PC-9 (cell line): Measurements from ENCODE around the gene KLHDC4. TPM values are rescaled to one million over a fixed set of nuclear protein-coding genes. Genes with fewer than 3 reads are reported as not detected.
"Not testable (repeated sequence)": the region's sequence is repeated elsewhere in the genome, so short reads cannot be mapped to it uniquely, and the experiment has no call there.

ENCODE experiments used
- BruUV-seq: library from RNA; stranded (reverse); fragments of 400-500 nt; replicated peaks from 2 replicates; lab custom pipeline; 2021; lab: Mats Ljungman, UMichigan
- CTCF ChIA-PET: fragments of 300-600 bp; sonication (Branson Sonifier 250); formaldehyde crosslinking; loops from one replicate; lab custom pipeline; 2022; ENCODE audit warnings: antibody characterized with exemption; lab: Charles Lee
- POLR2A ChIA-PET: fragments of 300-600 bp; sonication (Branson Sonifier 250); formaldehyde crosslinking; loops from one replicate; lab custom pipeline; 2022; ENCODE audit warnings: antibody characterized with exemption; ENCODE audit not compliant: unreplicated experiment; lab: Charles Lee
- DNase-seq, 2 experiments: peaks; one replicate each; pipeline versions ENCODE4 v3.0.0 to v3.0.0-alpha.2; 2015 to 2022; ENCODE audit warnings: mixed read lengths in 1 of 2
- H2AFZ ChIP-seq: fragments of 200-600 bp; sonication (generic); 2 replicates; pipeline ENCODE4 v1.8.1; 2017; ENCODE audit warnings: antibody characterized with exemption
- H3F3A ChIP-seq: fragments of 200-600 bp; sonication (generic); 2 replicates; pipeline ENCODE4 v1.8.1; 2017; ENCODE audit warnings: antibody characterized with exemption, mild to moderate bottlenecking, low read depth; ENCODE audit not compliant: insufficient read depth
- H3K27ac ChIP-seq: fragments of 200-600 bp; sonication (generic); 2 replicates; pipeline ENCODE4 v1.6.1; 2016; ENCODE audit warnings: mixed run types
- H3K27me3 ChIP-seq: fragments of 200-600 bp; sonication (generic); 2 replicates; pipeline ENCODE4 v1.6.1; 2016; ENCODE audit warnings: low read depth, mixed run types; ENCODE audit not compliant: insufficient read depth
- H3K36me3 ChIP-seq: fragments of 200-600 bp; sonication (generic); 2 replicates; pipeline ENCODE4 v1.6.1; 2016; ENCODE audit warnings: low read depth, mixed run types
- H3K4me1 ChIP-seq: fragments of 200-600 bp; sonication (generic); replicated peaks from 2 replicates; pipeline ENCODE4 v1.6.1; 2016; ENCODE audit warnings: mixed run types; ENCODE audit not compliant: insufficient read depth
- H3K4me2 ChIP-seq: fragments of 200-600 bp; sonication (generic); 2 replicates; pipeline ENCODE4 v1.6.1; 2017; ENCODE audit warnings: mixed run types
- H3K4me3 ChIP-seq: fragments of 200-600 bp; sonication (generic); 2 replicates; pipeline ENCODE4 v1.6.1; 2016; ENCODE audit warnings: mixed run types
- H3K79me2 ChIP-seq: fragments of 200-600 bp; sonication (generic); 2 replicates; pipeline ENCODE4 v1.6.1; 2017; ENCODE audit warnings: low read depth, mixed run types
- H3K9me2 ChIP-seq: fragments of 200-600 bp; sonication (generic); 2 replicates; pipeline ENCODE4 v1.8.1; 2017; ENCODE audit warnings: mild to moderate bottlenecking; ENCODE audit not compliant: insufficient read depth
- H3K9me3 ChIP-seq: fragments of 200-600 bp; sonication (generic); 2 replicates; pipeline ENCODE4 v1.8.1; 2016; ENCODE audit warnings: low read depth; ENCODE audit not compliant: insufficient read depth
- H4K20me1 ChIP-seq: fragments of 200-600 bp; sonication (generic); 2 replicates; pipeline ENCODE4 v1.8.1; 2017; ENCODE audit not compliant: insufficient read depth
- CTCF ChIP-seq: fragments of 200-600 bp; sonication (generic); conservative IDR thresholded peaks from 2 replicates; pipeline ENCODE4 v1.6.1; 2017; ENCODE audit warnings: mixed run types, antibody characterized with exemption, mild to moderate bottlenecking, moderate library complexity
- EZH2 ChIP-seq: fragments of 200-600 bp; sonication (generic); IDR thresholded peaks from 2 replicates; pipeline ENCODE4 v1.8.0; 2017; ENCODE audit warnings: antibody characterized with exemption, low read depth
- intact Hi-C: fragments of 100-400 bp; cut with micrococcal nuclease; formaldehyde crosslinking; loops from one replicate; pipeline ENCODE4 v1.10.0; 2022; ENCODE audit not compliant: unreplicated experiment
- total RNA-seq: library from RNA; stranded (reverse); gene quantifications from 2 replicates; pipeline ENCODE4 v1.2.3, GENCODE V29; 2021

Gene KLHDC4
- total RNA-seq, 1 experiment from 2014 or later, result 66.5 TPM

- Histone ChIP-seq H3K79me2 (no peaks in the 10 kb centered on the region), H3F3A (peaks cover 13% of the 10 kb centered on the region), H3K4me1 (peaks cover 19% of the 10 kb centered on the region), H3K4me3 (peak overlapping the region; percentile 30; the same call in 1 of the 2 replicates), H3K9me2 (no peaks in the 10 kb centered on the region), H3K27me3 (no peaks in the 10 kb centered on the region), H3K9me3 (no peaks in the 10 kb centered on the region), H3K36me3 (no peaks in the 10 kb centered on the region), H3K27ac (peak overlapping the region; percentile 89), H2AFZ (peak overlapping the region; percentile 65), H3K4me2 (peak overlapping the region; percentile 68), H4K20me1 (no peaks in the 10 kb centered on the region)
- ChIA-PET POLR2A (interaction anchor here (0.5 to 1.4 kb wide), 5 partner anchors 92 to 1413 kb away, joined by 3 to 18 read pairs (median 4); partner anchors contain the start of genes CA5A and ZC3H18), CTCF (interaction anchor here (0.6 to 1.4 kb wide), 7 partner anchors 12 to 92 kb away, joined by 3 to 37 read pairs (median 6); partner anchors contain the start of gene KLHDC4)
- peak; percentile 84 to 96 for DNase-seq
- TF ChIP-seq EZH2 (no peak), CTCF (peak; percentile 88)
- intact Hi-C loops, result loop anchor here (1.0 to 5.0 kb wide), 6 partner anchors 27 to 793 kb away; partner anchors contain the start of gene ZC3H18
- no TSS peak for BruUV-seq
Observed at GRCh38 chr16:87778830-87779579, 13.2 kb upstream of the KLHDC4 start.

DNA sequence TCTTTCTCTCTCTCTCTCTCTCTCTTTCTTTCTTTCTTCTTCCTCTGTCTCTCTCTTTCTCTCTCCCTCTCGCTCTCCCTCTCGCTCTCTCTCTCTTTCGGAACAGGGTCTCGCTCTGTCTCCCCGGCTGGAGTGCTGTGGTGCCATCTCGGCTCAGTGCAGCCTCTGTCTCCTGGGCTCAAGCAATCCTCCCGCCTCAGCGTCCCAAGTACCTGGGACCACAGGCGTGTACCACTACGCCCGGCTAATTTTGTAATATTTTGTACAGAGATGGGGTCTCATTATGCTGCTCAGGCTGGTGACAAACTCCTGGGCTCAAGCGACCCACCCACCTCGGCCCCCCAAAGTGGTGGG is 12.7 kb upstream of the KLHDC4 start:
- peak overlapping the region; percentile 65 for H2AFZ ChIP-seq
- no peaks in the 10 kb centered on the region for H3K27me3 ChIP-seq
- TSS peak; percentile 75 for BruUV-seq
- H3K9me2 ChIP-seq, result no peaks in the 10 kb centered on the region
- intact Hi-C loops, result loop anchor here (5.0 kb wide), 2 partner anchors 59 to 794 kb away; partner anchors contain the start of gene ZC3H18
- H3K4me1 ChIP-seq, result peaks cover 19% of the 10 kb centered on the region
- ChIA-PET CTCF (interaction anchor here (0.6 to 1.4 kb wide), 6 partner anchors 12 to 93 kb away, joined by 3 to 37 read pairs (median 5); no protein-coding TSS in a partner anchor), POLR2A (interaction anchor here (1.4 kb wide), 1 partner anchor 93 kb away, joined by 8 read pairs; no protein-coding TSS in a partner anchor)
- peak overlapping the region; percentile 89 for H3K27ac ChIP-seq
- no peaks in the 10 kb centered on the region for H3K9me3 ChIP-seq
- no peaks in the 10 kb centered on the region for H3K36me3 ChIP-seq
- H4K20me1 ChIP-seq, result no peaks in the 10 kb centered on the region
- no peak for TF ChIP-seq EZH2
- no peak for TF ChIP-seq CTCF
- peak overlapping the region; percentile 68 for H3K4me2 ChIP-seq
- no peak for DNase-seq
- peaks cover 13% of the 10 kb centered on the region for H3F3A ChIP-seq
- peak overlapping the region; percentile 30; the same call in 1 of the 2 replicates for H3K4me3 ChIP-seq
- no peaks in the 10 kb centered on the region for H3K79me2 ChIP-seq

- CTCF ChIA-PET, H3K27ac ChIP-seq, DNase-seq, BruUV-seq, H3K4me3 ChIP-seq, H3K79me2 ChIP-seq, H3K9me3 ChIP-seq, intact Hi-C loops, H3K27me3 ChIP-seq, H3K4me1 ChIP-seq, H2AFZ ChIP-seq, POLR2A ChIA-PET, H4K20me1 ChIP-seq, H3K9me2 ChIP-seq, H3K4me2 ChIP-seq, H3K36me3 ChIP-seq: not testable (repeated sequence)
- peaks cover 15% of the 10 kb centered on the region for H3F3A ChIP-seq
Observed at GRCh38 chr16:87773836-87774235, 8.1 kb upstream of the KLHDC4 start.

DNA sequence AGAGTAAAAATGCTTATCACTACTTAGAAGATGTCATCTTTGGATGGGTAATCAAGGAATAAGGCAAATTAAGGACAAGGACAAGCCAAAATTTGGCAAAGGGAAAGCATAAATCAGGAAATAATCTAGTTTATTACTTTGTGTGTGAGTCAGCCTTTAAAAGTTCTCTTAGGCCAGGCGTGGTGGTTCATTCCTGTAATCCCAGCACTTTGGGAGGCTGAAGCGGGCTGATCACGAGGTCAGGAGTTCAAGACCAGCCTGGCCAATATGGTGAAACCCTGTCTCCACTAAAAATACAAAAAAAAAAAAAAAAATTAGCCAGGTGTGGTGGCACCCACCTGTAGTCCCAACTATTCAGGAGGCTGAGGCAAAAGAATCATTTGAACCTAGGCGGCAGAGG is 1.7 kb upstream of the KLHDC4 start:
- DNase-seq, CTCF ChIA-PET, H3K9me3 ChIP-seq, H3K27me3 ChIP-seq, H4K20me1 ChIP-seq, H3K4me2 ChIP-seq, POLR2A ChIA-PET, H3K27ac ChIP-seq, BruUV-seq, H3K9me2 ChIP-seq, H2AFZ ChIP-seq, H3K4me3 ChIP-seq: not testable (repeated sequence)
- Histone ChIP-seq H3K79me2 (peaks cover 42% of the 10 kb centered on the region), H3F3A (peaks cover 17% of the 10 kb centered on the region), H3K4me1 (peaks cover 11% of the 10 kb centered on the region; the same call in 1 of the 2 replicates), H3K36me3 (peaks cover 15% of the 10 kb centered on the region; the same call in 1 of the 2 replicates)
- intact Hi-C loops, result loop anchor here (5.0 kb wide), 2 partner anchors 375 to 1205 kb away; partner anchors contain the start of gene MAP1LC3B
